Esophagus mucosa (tissue), 1 donor: ENCODE measurements around the gene DCAF15. TPM values are rescaled to one million over a fixed set of nuclear protein-coding genes. Genes with fewer than 3 reads are reported as not detected.

Experiments used
- ATAC-seq: fragments of 200-7000 bp; cut with Tn5 transposase; one replicate; pipeline ENCODE4 v1.9.1; 2020
- total RNA-seq: library from RNA; stranded (reverse); gene quantifications from one replicate; pipeline ENCODE4 v1.2.4, GENCODE V29; 2023
- donor health status: DM: yes; HTN: yes; CAD: no.

Gene DCAF15
- total RNA-seq, 1 donor from 2014 or later = 18.2 TPM

- peak; percentile 50 for ATAC-seq
These were observed 26.3 kb downstream of the DCAF15 start for GRCh38 chr19:13978351-13979243.

- ATAC-seq = no peak
These were observed 26.9 kb downstream of the DCAF15 start for GRCh38 chr19:13979244-13979615.

GRCh38 chr19:13979686-13980085 lies 27.4 kb downstream of the DCAF15 start:
- ATAC-seq = no peak

- ATAC-seq = no peak
These were observed 28.0 kb downstream of the DCAF15 start for GRCh38 chr19:13980340-13980739.

GRCh38 chr19:13981021-13981420 lies 28.7 kb downstream of the DCAF15 start:
- no peak for ATAC-seq

GRCh38 chr19:13981467-13981866 lies 29.2 kb downstream of the DCAF15 start:
- ATAC-seq = no peak

GRCh38 chr19:13981988-13982501 lies 29.7 kb downstream of the DCAF15 start:
- no peak for ATAC-seq

GRCh38 chr19:13982773-13983172 lies 30.5 kb downstream of the DCAF15 start:
- ATAC-seq = no peak

GRCh38 chr19:13983213-13983889 lies 31.0 kb downstream of the DCAF15 start:
- no peak for ATAC-seq

GRCh38 chr19:13984186-13984585 lies 31.9 kb downstream of the DCAF15 start:
- ATAC-seq = no peak

GRCh38 chr19:13984875-13985741 lies 32.8 kb downstream of the DCAF15 start:
- no peak for ATAC-seq

- ATAC-seq = peak; percentile 5
These were observed 33.5 kb downstream of the DCAF15 start for GRCh38 chr19:13985771-13986347.

- peak; percentile 73 for ATAC-seq
These were observed 34.1 kb downstream of the DCAF15 start for GRCh38 chr19:13986348-13986904.

GRCh38 chr19:13987101-13987890 lies 35.0 kb downstream of the DCAF15 start:
- ATAC-seq = no peak

- ATAC-seq = no peak
These were observed 37.2 kb downstream of the DCAF15 start for GRCh38 chr19:13989487-13989886.

GRCh38 chr19:13990085-13990484 lies 37.8 kb downstream of the DCAF15 start:
- no peak for ATAC-seq

- no peak for ATAC-seq
These were observed 39.7 kb downstream of the DCAF15 start for GRCh38 chr19:13992025-13992424.

GRCh38 chr19:13993590-13994300 lies 41.4 kb downstream of the DCAF15 start:
- ATAC-seq = no peak

GRCh38 chr19:13995017-13995728 lies 42.9 kb downstream of the DCAF15 start:
- ATAC-seq = no peak
